ENCODE measurements around the gene TRAF5.
A peak's percentile ranks its signal among the peaks of the same experiment; 100 is the strongest.
"Not testable (repeated sequence)": the region's sequence is repeated elsewhere in the genome, so short reads cannot be mapped to it uniquely, and the experiment has no call there.

Gene TRAF5

GRCh38 chr1:211318576-211319280 is 7.9 kb upstream of the TRAF5 start:
- no peak overlapping the region for H3K4me3 ChIP-seq (ENCODE audit: low read depth, low read length)
- POLR2A ChIA-PET: interaction anchor here (0.6 kb wide), 1 partner anchor 196 kb away, joined by 3 read pairs; no protein-coding TSS in a partner anchor
- CTCF ChIA-PET: interaction anchor here (1.0 kb wide), 2 partner anchors 196 kb away, joined by 3 to 4 read pairs; no protein-coding TSS in a partner anchor
- no peak for DNase-seq (ENCODE audit: low read depth, low spot score)
- TF ChIP-seq, protein P1, sequence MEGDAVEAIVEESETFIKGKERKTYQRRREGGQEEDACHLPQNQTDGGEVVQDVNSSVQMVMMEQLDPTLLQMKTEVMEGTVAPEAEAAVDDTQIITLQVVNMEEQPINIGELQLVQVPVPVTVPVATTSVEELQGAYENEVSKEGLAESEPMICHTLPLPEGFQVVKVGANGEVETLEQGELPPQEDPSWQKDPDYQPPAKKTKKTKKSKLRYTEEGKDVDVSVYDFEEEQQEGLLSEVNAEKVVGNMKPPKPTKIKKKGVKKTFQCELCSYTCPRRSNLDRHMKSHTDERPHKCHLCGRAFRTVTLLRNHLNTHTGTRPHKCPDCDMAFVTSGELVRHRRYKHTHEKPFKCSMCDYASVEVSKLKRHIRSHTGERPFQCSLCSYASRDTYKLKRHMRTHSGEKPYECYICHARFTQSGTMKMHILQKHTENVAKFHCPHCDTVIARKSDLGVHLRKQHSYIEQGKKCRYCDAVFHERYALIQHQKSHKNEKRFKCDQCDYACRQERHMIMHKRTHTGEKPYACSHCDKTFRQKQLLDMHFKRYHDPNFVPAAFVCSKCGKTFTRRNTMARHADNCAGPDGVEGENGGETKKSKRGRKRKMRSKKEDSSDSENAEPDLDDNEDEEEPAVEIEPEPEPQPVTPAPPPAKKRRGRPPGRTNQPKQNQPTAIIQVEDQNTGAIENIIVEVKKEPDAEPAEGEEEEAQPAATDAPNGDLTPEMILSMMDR (IDR thresholded peaks at IDR 0.05; ENCODE audit: insufficient read depth, low read length, missing control alignments): no peak

DNA sequence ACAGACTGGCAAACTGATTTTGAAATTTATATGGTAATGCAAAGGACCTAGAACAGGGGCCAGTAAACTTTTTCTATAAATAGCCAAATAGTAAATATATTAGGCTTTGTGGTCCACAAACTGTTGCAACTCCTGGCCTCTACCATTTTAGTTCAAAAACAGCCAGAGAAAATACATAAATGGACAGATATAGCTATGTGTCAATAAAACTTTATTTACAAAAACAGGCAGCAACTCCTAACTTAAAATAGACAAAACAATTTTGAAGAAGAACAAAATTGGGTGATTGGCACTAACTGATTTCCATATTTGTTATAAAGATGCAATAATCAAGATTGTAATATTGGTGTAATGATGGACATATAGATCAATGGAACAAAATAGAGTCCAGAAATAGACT is 6.7 kb upstream of the TRAF5 start:
- TF ChIP-seq, protein P1 (IDR thresholded peaks at IDR 0.05; ENCODE audit: insufficient read depth, low read length, missing control alignments): no peak
- CTCF ChIA-PET: no interaction called here
- DNase-seq (ENCODE audit: low read depth, low spot score): no peak
- POLR2A ChIA-PET: no interaction called here
- no peak overlapping the region for H3K4me3 ChIP-seq (ENCODE audit: low read depth, low read length)

DNA sequence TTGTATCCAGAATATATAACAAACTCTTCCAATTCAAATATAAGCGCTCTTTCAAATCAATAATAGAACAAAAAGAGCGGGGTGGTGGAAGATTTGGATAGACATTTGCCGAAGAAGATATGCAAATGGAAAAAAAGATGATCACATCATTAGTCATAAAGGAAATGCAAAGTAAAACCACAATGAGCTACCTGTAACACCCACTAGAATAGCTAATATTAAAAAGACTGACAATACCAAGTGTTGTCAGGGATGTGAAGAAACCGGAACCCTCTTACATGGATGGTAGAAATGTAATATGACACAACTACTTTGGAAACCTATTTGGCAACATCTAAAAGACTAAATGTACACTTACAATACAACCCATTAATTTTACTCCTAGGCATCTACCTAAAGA is 5.7 kb upstream of the TRAF5 start:
- ChIA-PET POLR2A (no interaction called here), CTCF (interaction anchor here (1.0 to 3.8 kb wide), 4 partner anchors 9 to 327 kb away, joined by 3 to 39 read pairs (median 6); no protein-coding TSS in a partner anchor)
- no peak overlapping the region for H3K4me3 ChIP-seq (ENCODE audit: low read depth, low read length)
- TF ChIP-seq, protein P1 (IDR thresholded peaks at IDR 0.05; ENCODE audit: insufficient read depth, low read length, missing control alignments): no peak
- no peak for DNase-seq (ENCODE audit: low read depth, low spot score)

- POLR2A ChIA-PET; DNase-seq (ENCODE audit: low read depth, low spot score); H3K4me3 ChIP-seq (ENCODE audit: low read depth, low read length): not testable (repeated sequence)
- CTCF ChIA-PET: interaction anchor here (1.0 to 3.8 kb wide), 5 partner anchors 9 to 327 kb away, joined by 3 to 39 read pairs (median 6); no protein-coding TSS in a partner anchor
Observed at GRCh38 chr1:211321646-211322045, 5.0 kb upstream of the TRAF5 start.

- DNase-seq (ENCODE audit: low read depth, low spot score): no peak
- ChIA-PET CTCF (interaction anchor here (0.6 to 11.1 kb wide), 46 partner anchors 8 to 347 kb away, joined by 3 to 220 read pairs (median 6); no protein-coding TSS in a partner anchor), POLR2A (interaction anchor here (0.6 kb wide), 1 partner anchor 61 kb away, joined by 3 read pairs; no protein-coding TSS in a partner anchor)
- H3K4me3 ChIP-seq (ENCODE audit: low read depth, low read length): no peak overlapping the region
- TF ChIP-seq, protein P1 (IDR thresholded peaks at IDR 0.05; ENCODE audit: insufficient read depth, low read length, missing control alignments): peak; percentile 83
Observed at GRCh38 chr1:211323156-211324063, 3.2 kb upstream of the TRAF5 start.

- no peak overlapping the region for H3K4me3 ChIP-seq (ENCODE audit: low read depth, low read length)
- ChIA-PET POLR2A (no interaction called here), CTCF (interaction anchor here (5.5 to 11.1 kb wide), 2 partner anchors 145 to 189 kb away, joined by 33 to 220 read pairs; no protein-coding TSS in a partner anchor)
- no peak for DNase-seq (ENCODE audit: low read depth, low spot score)
- TF ChIP-seq, protein P1 (IDR thresholded peaks at IDR 0.05; ENCODE audit: insufficient read depth, low read length, missing control alignments): no peak
Observed at GRCh38 chr1:211324992-211325775, 1.4 kb upstream of the TRAF5 start.
